GM12872 (cell line): ENCODE data around the gene PSRC1.

ENCODE experiments used
- TF ChIP-seq, protein P1 (sequence below): IDR thresholded peaks from 3 replicates; pipeline ENCODE4 v1.5.1; 2011; ENCODE audit warnings: low read depth, mild to moderate bottlenecking, low read length, moderate library complexity; ENCODE audit not compliant: insufficient read depth

PSRC1 gene

DNA sequence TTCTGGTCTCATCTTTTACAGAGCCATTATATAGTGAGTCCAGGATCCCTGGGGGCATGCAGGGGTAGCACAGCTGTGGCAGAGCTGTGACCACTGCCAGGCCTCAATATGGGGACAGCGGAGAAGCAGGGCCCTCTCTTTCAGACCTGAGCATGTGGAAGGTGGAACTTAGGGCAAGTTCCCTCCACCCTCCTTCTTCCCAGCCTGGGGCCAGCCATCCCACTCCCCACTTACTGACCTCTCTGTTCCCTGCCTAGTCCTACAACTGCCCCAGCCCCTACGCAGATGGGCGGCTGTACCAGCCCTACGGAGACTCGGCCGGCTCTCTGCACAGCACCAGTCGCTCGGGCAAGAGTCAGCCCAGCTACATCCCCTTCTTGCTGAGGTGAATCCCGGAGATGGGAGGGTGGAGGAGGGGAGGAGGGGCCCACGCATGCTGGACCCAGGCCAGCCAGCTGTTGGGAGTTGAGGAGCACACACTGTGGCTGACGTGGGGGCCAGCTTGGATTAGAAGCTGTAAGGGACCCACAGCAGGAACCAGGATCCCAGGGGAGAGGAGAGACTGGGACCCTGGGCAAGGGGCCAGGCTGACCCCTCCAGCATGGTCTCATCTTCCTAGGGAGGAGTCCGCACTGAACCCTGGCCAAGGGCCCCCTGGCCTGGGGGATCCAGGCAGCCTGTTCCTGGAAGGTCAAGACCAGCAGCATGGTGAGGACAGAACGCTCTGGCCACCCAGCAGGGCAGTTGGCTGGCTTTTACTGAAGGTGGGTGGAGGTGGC lies 10.7 kb downstream of the PSRC1 start:
- TF ChIP-seq, protein P1, sequence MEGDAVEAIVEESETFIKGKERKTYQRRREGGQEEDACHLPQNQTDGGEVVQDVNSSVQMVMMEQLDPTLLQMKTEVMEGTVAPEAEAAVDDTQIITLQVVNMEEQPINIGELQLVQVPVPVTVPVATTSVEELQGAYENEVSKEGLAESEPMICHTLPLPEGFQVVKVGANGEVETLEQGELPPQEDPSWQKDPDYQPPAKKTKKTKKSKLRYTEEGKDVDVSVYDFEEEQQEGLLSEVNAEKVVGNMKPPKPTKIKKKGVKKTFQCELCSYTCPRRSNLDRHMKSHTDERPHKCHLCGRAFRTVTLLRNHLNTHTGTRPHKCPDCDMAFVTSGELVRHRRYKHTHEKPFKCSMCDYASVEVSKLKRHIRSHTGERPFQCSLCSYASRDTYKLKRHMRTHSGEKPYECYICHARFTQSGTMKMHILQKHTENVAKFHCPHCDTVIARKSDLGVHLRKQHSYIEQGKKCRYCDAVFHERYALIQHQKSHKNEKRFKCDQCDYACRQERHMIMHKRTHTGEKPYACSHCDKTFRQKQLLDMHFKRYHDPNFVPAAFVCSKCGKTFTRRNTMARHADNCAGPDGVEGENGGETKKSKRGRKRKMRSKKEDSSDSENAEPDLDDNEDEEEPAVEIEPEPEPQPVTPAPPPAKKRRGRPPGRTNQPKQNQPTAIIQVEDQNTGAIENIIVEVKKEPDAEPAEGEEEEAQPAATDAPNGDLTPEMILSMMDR, result no peak

DNA sequence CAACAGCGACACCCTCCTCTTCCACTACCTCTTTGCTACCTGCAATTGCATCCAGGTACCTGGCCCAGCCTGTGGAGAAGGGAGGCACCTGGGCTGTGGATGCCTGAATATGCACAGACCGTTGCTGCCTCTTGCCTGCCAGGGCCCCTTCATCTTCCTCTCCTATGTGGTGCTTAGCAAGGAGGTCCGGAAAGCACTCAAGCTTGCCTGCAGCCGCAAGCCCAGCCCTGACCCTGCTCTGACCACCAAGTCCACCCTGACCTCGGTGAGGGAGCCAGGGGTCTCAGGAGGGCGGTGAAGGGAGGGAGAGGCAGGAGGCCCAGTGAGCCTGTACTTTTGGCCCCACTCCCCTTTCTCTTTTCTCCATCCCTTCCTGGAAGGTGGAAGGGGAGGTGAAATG lies 11.5 kb downstream of the PSRC1 start:
- TF ChIP-seq, protein P1, result no peak

DNA sequence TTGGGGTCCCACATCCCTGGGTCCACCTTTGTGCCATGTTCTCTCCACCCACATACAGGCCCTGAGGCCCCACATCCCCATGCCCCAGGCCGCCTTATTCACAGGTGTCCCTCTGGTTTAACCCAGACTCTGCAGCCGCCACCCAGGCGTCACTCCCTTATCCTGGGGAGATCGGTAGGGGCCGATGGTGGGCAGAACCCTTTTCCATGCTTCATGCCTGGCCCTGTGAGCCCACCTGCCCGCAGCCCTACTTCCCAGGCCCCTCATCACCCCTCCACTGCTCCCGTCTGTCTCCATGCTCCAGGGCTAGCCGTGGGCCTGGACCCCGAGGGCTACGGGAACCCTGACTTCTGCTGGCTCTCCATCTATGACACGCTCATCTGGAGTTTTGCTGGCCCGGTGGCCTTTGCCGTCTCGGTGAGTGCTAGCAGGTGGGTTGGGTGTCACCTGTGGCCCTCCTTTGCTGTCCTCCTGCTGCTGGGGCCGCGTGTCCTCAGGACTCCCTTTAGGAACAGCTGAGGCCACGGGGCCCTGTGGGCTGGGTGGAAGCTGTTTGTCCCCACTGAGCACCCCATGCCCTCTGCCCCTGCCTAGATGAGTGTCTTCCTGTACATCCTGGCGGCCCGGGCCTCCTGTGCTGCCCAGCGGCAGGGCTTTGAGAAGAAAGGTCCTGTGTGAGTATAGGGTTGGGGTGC lies 12.2 kb downstream of the PSRC1 start:
- TF ChIP-seq, protein P1, result no peak

DNA sequence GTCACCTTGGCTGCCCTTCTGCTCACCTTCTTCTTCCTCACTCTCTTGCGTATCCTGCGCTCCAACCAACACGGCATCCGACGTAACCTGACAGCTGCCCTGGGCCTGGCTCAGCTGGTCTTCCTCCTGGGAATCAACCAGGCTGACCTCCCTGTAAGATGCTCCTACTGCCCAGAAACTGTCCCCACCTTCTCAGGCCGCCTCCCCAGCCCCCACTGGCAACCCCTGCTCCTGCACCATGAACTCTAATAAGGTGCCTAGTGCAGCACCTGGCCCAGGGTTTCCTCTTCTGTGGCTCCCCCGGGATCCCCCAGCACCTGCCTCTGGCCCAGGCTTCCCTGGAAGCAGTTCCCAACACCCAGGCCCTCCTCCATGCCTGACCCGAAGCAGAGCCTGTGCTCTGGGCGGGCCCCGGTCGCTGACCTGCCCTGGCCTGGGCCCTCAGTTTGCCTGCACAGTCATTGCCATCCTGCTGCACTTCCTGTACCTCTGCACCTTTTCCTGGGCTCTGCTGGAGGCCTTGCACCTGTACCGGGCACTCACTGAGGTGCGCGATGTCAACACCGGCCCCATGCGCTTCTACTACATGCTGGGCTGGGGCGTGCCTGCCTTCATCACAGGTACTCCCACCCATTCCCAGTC lies 12.8 kb downstream of the PSRC1 start:
- TF ChIP-seq, protein P1, result no peak

DNA sequence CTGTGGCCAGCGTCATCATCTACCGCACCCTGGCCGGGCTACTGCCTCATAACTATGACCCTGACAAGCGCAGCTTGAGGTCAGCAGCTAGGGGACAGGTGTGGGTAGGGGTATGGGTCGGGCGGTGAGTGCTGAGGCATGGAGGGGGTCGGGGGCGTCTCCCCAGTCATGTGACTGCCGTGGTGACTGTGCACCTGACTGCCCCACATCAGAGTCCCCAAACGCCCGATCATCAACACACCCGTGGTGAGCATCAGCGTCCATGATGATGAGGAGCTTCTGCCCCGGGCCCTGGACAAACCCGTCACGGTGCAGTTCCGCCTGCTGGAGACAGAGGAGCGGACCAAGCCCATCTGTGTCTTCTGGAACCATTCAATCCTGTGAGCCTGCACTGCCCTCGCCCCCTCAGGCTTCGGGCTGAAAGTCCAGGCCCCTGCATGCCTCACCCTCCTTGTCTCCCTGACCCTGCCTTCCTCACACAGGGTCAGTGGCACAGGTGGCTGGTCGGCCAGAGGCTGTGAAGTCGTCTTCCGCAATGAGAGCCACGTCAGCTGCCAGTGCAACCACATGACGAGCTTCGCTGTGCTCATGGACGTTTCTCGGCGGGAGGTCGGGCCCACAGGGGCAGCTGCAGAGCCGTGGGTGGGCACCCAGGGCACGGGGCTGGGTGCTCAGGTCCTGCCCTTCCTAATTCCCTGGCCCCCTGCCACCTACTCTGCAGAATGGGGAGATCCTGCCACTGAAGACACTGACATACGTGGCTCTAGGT lies 13.5 kb downstream of the PSRC1 start:
- TF ChIP-seq, protein P1, result no peak

DNA sequence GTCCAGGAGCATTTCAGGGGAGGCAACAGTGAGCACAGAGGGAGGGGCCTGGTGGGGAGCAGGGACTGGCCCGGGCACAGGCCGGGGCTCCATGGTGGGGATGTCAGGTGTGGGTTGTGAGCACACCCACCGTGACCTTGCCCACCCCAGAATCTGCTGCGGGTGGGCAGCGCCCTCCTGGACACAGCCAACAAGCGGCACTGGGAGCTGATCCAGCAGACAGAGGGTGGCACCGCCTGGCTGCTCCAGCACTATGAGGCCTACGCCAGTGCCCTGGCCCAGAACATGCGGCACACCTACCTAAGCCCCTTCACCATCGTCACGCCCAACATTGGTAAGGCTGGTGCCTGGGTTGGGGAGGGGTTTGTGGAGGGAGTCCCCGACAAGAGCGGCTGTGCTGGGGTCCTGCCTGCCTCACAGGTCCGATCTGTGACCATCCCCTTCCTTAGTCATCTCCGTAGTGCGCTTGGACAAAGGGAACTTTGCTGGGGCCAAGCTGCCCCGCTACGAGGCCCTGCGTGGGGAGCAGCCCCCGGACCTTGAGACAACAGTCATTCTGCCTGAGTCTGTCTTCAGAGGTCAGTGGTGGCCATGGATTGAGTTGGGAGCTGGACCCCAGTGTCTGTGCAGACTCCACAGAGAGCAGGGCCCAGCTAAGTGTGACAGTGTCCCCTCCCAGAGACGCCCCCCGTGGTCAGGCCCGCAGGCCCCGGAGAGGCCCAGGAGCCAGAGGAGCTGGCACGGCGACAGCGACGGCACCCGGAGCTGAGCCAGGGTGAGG lies 14.3 kb downstream of the PSRC1 start:
- TF ChIP-seq, protein P1, result no peak
